IgD-negative memory B cell (primary cell): Measurements from ENCODE around the gene COL16A1. TPM values are rescaled to one million over a fixed set of nuclear protein-coding genes. Genes with fewer than 3 reads are reported as not detected.

Source experiments
- H3K27ac Mint-ChIP-seq, 3 donors: one replicate each; pipeline ENCODE4 v1.8.0; 2020 to 2022; ENCODE audit warnings: mild to moderate bottlenecking in 3 of 3, mixed read lengths in 3 of 3, moderate library complexity in 1 of 3
- H3K27me3 Mint-ChIP-seq: one replicate; pipeline ENCODE4 v1.8.0; 2021; ENCODE audit warnings: mixed read lengths
- H3K36me3 Mint-ChIP-seq: one replicate; pipeline ENCODE4 v1.8.0; 2020; ENCODE audit warnings: mild to moderate bottlenecking, mixed read lengths
- H3K4me1 Mint-ChIP-seq, 3 donors: one replicate each; pipeline ENCODE4 v1.8.0; 2020 to 2022; ENCODE audit warnings: mixed read lengths in 3 of 3, mild to moderate bottlenecking in 1 of 3
- H3K4me3 Mint-ChIP-seq, 4 donors: one replicate each; pipeline ENCODE4 v1.8.0; 2020 to 2022; ENCODE audit warnings: mild to moderate bottlenecking in 4 of 4, mixed read lengths in 4 of 4, moderate library complexity in 3 of 4
- H3K9me3 Mint-ChIP-seq, 3 donors: one replicate each; pipeline ENCODE4 v1.8.0; 2020 to 2021; ENCODE audit warnings: mixed read lengths in 3 of 3, mild to moderate bottlenecking in 1 of 3
- polyA plus RNA-seq: library from polyadenylated mRNA; unstranded; fragments of 300-500 nt; fragmentation: Illumina TruSeq; gene quantifications from one replicate; pipeline ENCODE4 v1.2.3, GENCODE V29; 2021

Gene COL16A1
- polyA plus RNA-seq, 1 donor from 2014 or later = not detected

- H3K27me3 Mint-ChIP-seq = peaks cover 2% of the 10 kb centered on the region
- H3K27ac Mint-ChIP-seq = no peak overlapping the region
- no peaks in the 10 kb centered on the region for H3K36me3 Mint-ChIP-seq
- no peaks in the 10 kb centered on the region for H3K9me3 Mint-ChIP-seq
- peaks cover 0 to 7% (median 0%) of the 10 kb centered on the region in 3 donors for H3K4me1 Mint-ChIP-seq
- no peak overlapping the region for H3K4me3 Mint-ChIP-seq
Observed at GRCh38 chr1:31651766-31652165, 52.1 kb downstream of the COL16A1 start.

- no peaks in the 10 kb centered on the region for H3K9me3 Mint-ChIP-seq
- H3K4me1 Mint-ChIP-seq = peaks cover 0 to 9% (median 3%) of the 10 kb centered on the region in 3 donors
- H3K4me3 Mint-ChIP-seq = peak overlapping the region in 1 of 4 donors; percentile 34
- H3K36me3 Mint-ChIP-seq = no peaks in the 10 kb centered on the region
- H3K27ac Mint-ChIP-seq = peak overlapping the region in 1 of 3 donors; percentile 16
- peaks cover 2% of the 10 kb centered on the region for H3K27me3 Mint-ChIP-seq
Observed at GRCh38 chr1:31651089-31651420, 52.8 kb downstream of the COL16A1 start.

- peaks cover 6 to 14% (median 6%) of the 10 kb centered on the region in 3 donors for H3K4me1 Mint-ChIP-seq
- no peaks in the 10 kb centered on the region for H3K36me3 Mint-ChIP-seq
- H3K9me3 Mint-ChIP-seq = no peaks in the 10 kb centered on the region
- H3K4me3 Mint-ChIP-seq = peak overlapping the region in 1 of 4 donors; percentile 34
- H3K27me3 Mint-ChIP-seq = no peaks in the 10 kb centered on the region
- peak overlapping the region in 1 of 3 donors; percentile 68 for H3K27ac Mint-ChIP-seq
Observed at GRCh38 chr1:31650161-31651088, 53.4 kb downstream of the COL16A1 start.

- peaks cover 3% of the 10 kb centered on the region for H3K36me3 Mint-ChIP-seq
- peak overlapping the region in 1 of 4 donors; percentile 10 for H3K4me3 Mint-ChIP-seq
- no peak overlapping the region for H3K27ac Mint-ChIP-seq
- H3K27me3 Mint-ChIP-seq = no peaks in the 10 kb centered on the region
- H3K9me3 Mint-ChIP-seq = no peaks in the 10 kb centered on the region
- peaks cover 12 to 26% (median 12%) of the 10 kb centered on the region in 3 donors for H3K4me1 Mint-ChIP-seq
Observed at GRCh38 chr1:31648641-31649357, 55.0 kb downstream of the COL16A1 start.

GRCh38 chr1:31648190-31648589, 55.6 kb downstream of the COL16A1 start:
- Mint-ChIP-seq H3K4me3 (peak overlapping the region in 1 of 4 donors; percentile 10), H3K27ac (no peak overlapping the region)

GRCh38 chr1:31647106-31647505, 56.7 kb downstream of the COL16A1 start:
- H3K27me3 Mint-ChIP-seq = no peaks in the 10 kb centered on the region
- peak overlapping the region in 2 of 3 donors; percentile 85 to 98 for H3K27ac Mint-ChIP-seq
- H3K4me3 Mint-ChIP-seq = peak overlapping the region in 3 of 4 donors; percentile 40 to 98 (median 78)
- H3K9me3 Mint-ChIP-seq = no peaks in the 10 kb centered on the region
- H3K4me1 Mint-ChIP-seq = peaks cover 15 to 26% (median 17%) of the 10 kb centered on the region in 3 donors
- H3K36me3 Mint-ChIP-seq = peaks cover 3% of the 10 kb centered on the region

More at GRCh38 chr1:31648190-31648589, 55.6 kb downstream of the COL16A1 start:
- H3K9me3 Mint-ChIP-seq = no peaks in the 10 kb centered on the region
- H3K36me3 Mint-ChIP-seq = peaks cover 3% of the 10 kb centered on the region
- H3K4me1 Mint-ChIP-seq = peaks cover 15 to 26% (median 17%) of the 10 kb centered on the region in 3 donors
- no peaks in the 10 kb centered on the region for H3K27me3 Mint-ChIP-seq

- H3K36me3 Mint-ChIP-seq = peaks cover 3% of the 10 kb centered on the region
- H3K27me3 Mint-ChIP-seq = no peaks in the 10 kb centered on the region
- peaks cover 15 to 26% (median 17%) of the 10 kb centered on the region in 3 donors for H3K4me1 Mint-ChIP-seq
- no peaks in the 10 kb centered on the region for H3K9me3 Mint-ChIP-seq
- H3K27ac Mint-ChIP-seq = peak overlapping the region; percentile 54 to 98 (median 85)
- peak overlapping the region; percentile 40 to 100 (median 88) for H3K4me3 Mint-ChIP-seq
Observed at GRCh38 chr1:31646259-31646960, 57.4 kb downstream of the COL16A1 start.

GRCh38 chr1:31645274-31645568, 58.6 kb downstream of the COL16A1 start:
- peaks cover 3% of the 10 kb centered on the region for H3K36me3 Mint-ChIP-seq
- H3K9me3 Mint-ChIP-seq = no peaks in the 10 kb centered on the region
- H3K27me3 Mint-ChIP-seq = no peaks in the 10 kb centered on the region
- H3K4me3 Mint-ChIP-seq = peak overlapping the region; percentile 98 to 100 (median 100)
- H3K4me1 Mint-ChIP-seq = peaks cover 15 to 26% (median 17%) of the 10 kb centered on the region in 3 donors
- peak overlapping the region; percentile 98 to 100 (median 100) for H3K27ac Mint-ChIP-seq

- Mint-ChIP-seq H3K9me3 (no peaks in the 10 kb centered on the region), H3K4me1 (peaks cover 15 to 26% (median 17%) of the 10 kb centered on the region in 3 donors), H3K4me3 (peak within 1 kb of the TSS; percentile 98 to 100 (median 100)), H3K27ac (peak within 1 kb of the TSS; percentile 98 to 100 (median 100)), H3K27me3 (no peaks in the 10 kb centered on the region), H3K36me3 (peaks cover 3% of the 10 kb centered on the region)
Observed at GRCh38 chr1:31644560-31645273, 59.1 kb downstream of the COL16A1 start, which contains the start of gene PEF1. Gene PEF1, minus strand, starts transcription at chr1:31644876. Its CDS starts 12 bp downstream, at chr1:31644864.

- Mint-ChIP-seq H3K36me3 (peaks cover 3% of the 10 kb centered on the region), H3K9me3 (no peaks in the 10 kb centered on the region), H3K4me3 (peak overlapping the region; percentile 98 to 100 (median 100))
Observed at GRCh38 chr1:31643976-31644559, 59.7 kb downstream of the COL16A1 start.

GRCh38 chr1:31642897-31643296, 60.9 kb downstream of the COL16A1 start:
- Mint-ChIP-seq H3K27ac (peak overlapping the region in 2 of 3 donors; percentile 54 to 60), H3K4me1 (peaks cover 19 to 33% (median 28%) of the 10 kb centered on the region in 3 donors), H3K4me3 (peak overlapping the region in 1 of 4 donors; percentile 7), H3K9me3 (no peaks in the 10 kb centered on the region), H3K36me3 (peaks cover 3% of the 10 kb centered on the region), H3K27me3 (no peaks in the 10 kb centered on the region)

More at GRCh38 chr1:31643976-31644559, 59.7 kb downstream of the COL16A1 start:
- H3K27ac Mint-ChIP-seq = peak overlapping the region; percentile 98 to 100 (median 100)
- H3K4me1 Mint-ChIP-seq = peaks cover 15 to 26% (median 17%) of the 10 kb centered on the region in 3 donors
- no peaks in the 10 kb centered on the region for H3K27me3 Mint-ChIP-seq

- peak overlapping the region in 2 of 3 donors; percentile 54 to 60 for H3K27ac Mint-ChIP-seq
- H3K4me3 Mint-ChIP-seq = peak overlapping the region in 1 of 4 donors; percentile 7
- no peaks in the 10 kb centered on the region for H3K9me3 Mint-ChIP-seq
- H3K27me3 Mint-ChIP-seq = no peaks in the 10 kb centered on the region
- peaks cover 3% of the 10 kb centered on the region for H3K36me3 Mint-ChIP-seq
- peaks cover 22 to 35% (median 31%) of the 10 kb centered on the region in 3 donors for H3K4me1 Mint-ChIP-seq
Observed at GRCh38 chr1:31642366-31642765, 61.5 kb downstream of the COL16A1 start.

- H3K27me3 Mint-ChIP-seq = no peaks in the 10 kb centered on the region
- no peaks in the 10 kb centered on the region for H3K9me3 Mint-ChIP-seq
- H3K4me3 Mint-ChIP-seq = no peak overlapping the region
- H3K4me1 Mint-ChIP-seq = peaks cover 19 to 34% (median 27%) of the 10 kb centered on the region in 3 donors
- H3K27ac Mint-ChIP-seq = no peak overlapping the region
- H3K36me3 Mint-ChIP-seq = peaks cover 3% of the 10 kb centered on the region
Observed at GRCh38 chr1:31640964-31641363, 62.9 kb downstream of the COL16A1 start.
